ENCODE results near the gene LMNTD2. TPM values are rescaled to one million over a fixed set of nuclear protein-coding genes. Genes with fewer than 3 reads are reported as not detected.

The LMNTD2 gene, protein sequence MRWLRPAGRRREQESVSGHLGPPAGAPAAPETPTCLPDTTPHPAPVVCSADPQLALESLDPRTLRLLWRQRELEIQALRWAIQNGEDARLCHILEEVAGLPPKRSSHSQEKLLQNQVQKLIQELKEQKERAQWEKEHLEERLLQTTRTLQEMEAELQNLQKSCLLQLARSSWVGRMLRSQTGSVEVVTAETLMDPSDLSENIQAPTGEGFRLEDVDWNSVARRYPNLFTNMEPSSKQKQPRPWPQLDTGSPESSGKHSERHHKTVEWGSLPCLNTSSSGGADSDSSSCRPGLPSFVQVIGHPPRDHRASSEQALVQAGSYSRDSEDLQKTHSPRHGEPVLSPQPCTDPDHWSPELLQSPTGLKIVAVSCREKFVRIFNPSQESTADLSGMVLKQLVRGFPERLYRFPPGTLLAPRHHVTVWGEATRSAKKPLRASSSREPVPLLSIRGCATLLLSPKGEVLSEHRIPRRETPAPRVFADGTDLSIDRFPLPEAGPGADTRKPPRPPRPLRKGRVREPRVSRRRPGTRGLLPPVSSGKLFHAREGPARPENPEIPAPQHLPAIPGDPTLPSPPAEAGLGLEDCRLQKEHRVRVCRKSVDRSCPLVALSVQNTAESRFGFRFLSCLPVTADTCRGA
- total RNA-seq = 0.37 TPM
- 1.2 TPM for polyA plus RNA-seq

DNA sequence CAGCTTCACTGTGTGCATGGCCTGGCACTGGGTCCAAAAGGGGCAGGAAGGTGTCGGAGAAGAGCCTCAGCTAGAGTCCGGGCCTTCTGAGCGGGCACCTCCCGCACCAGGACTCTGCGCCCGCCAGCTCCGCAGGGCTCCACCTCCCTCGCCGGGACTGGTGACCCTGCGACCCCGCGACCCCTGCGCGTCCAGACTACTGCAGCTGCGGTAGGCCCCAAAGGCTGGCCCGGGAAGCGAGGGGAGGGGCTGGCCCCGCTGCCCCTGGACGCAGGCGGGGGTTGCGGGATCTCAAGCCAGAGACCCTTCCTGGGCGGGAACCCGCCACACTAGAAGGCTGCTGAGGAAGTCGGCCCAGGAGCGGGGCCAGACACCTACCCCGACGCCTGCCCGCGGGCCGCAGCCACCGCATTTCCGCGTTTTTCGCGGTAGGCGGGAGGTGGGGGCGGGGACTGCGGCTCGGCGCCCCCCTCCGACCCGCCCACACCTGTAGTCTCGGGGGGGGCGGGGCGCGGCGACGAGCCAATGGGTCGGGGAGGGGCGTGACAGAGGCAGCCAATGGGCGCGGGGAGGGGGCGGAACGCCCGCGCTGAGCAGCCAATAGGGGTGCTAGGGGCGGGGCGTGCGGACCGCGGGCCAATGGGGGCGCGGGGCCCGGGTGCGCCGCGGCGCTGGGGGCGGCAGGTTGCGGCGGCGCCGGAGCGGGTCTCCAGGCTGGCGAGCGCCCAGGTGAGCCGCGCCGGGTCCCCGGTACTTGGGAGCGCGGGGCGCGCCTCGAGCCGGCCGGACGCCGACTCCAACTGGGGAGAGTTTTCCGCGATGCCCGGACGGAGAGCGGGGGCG lies at the start of gene LMNTD2, which contains the start of gene RASSF7:
Gene LMNTD2, minus strand, starts transcription at position 434 of the 843 bp plus-strand sequence. Its CDS starts 22 bp downstream, at position 412.
Gene RASSF7, plus strand, starts transcription at position 666 of the 843 bp plus-strand sequence. CDS start 799 bp downstream, outside the sequence.
- DNase-seq (ENCODE audit: extremely low spot score) = peak; percentile 39
- peak within 1 kb of the TSS; percentile 67 for H3K4me3 ChIP-seq (ENCODE audit: low read depth, low read length)
- H3K4me1 ChIP-seq (ENCODE audit: insufficient read depth) = peaks cover 2% of the 10 kb centered on the region
- WGBS = 1% methylated on average over 95 of the region's 95 CpGs
- no peaks in the 10 kb centered on the region for H3K36me3 ChIP-seq (ENCODE audit: insufficient read depth)
- H3K27ac ChIP-seq (ENCODE audit: low read depth) = peak within 1 kb of the TSS; percentile 87

DNA sequence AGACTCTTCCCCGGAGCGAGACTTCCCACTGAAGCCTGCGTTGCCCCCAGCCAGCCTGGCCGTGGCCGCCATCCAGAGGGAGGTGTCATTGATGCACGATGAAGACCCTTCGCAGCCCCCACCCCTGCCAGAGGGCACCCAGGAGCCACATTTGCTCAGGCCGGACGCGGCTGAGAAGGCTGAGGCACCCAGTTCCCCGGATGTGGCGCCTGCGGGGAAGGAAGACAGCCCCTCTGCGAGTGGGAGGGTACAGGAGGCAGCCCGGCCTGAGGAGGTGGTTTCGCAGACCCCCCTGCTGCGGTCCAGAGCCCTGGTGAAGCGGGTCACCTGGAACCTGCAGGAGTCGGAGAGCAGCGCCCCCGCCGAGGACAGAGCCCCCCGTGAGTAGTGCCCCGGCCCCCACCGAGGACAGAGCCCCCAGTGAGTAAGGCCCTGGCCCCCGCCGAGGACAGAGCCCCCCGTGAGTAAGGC lies 48.8 kb upstream of the LMNTD2 start:
- Histone ChIP-seq H3K4me3 (ENCODE audit: low read depth, low read length) (no peak overlapping the region), H3K36me3 (ENCODE audit: insufficient read depth) (peaks cover 5% of the 10 kb centered on the region), H3K4me1 (ENCODE audit: insufficient read depth) (no peaks in the 10 kb centered on the region), H3K27ac (ENCODE audit: low read depth) (no peak overlapping the region)
- WGBS = 91% methylated on average over 28 of the region's 28 CpGs
- no peak for DNase-seq (ENCODE audit: extremely low spot score)

DNA sequence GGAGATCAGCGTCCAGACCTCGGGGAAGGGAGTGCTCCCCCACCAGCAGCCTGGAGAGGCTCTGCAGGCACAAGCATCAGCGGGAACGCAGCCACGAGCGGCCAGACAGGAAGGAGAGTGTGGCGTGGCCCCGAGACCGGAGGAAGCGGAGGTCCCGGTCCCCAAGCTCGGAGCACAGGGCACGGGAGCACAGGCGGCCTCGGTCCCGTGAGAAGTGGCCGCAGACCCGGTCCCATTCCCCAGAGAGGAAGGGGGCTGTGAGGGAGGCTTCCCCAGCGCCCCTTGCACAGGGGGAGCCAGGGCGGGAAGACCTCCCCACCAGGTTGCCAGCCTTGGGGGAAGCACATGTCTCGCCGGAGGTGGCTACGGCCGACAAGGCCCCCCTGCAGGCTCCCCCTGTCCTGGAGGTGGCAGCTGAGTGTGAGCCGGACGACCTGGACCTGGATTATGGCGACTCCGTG lies 48.3 kb upstream of the LMNTD2 start:
- H3K4me1 ChIP-seq (ENCODE audit: insufficient read depth) = no peaks in the 10 kb centered on the region
- H3K4me3 ChIP-seq (ENCODE audit: low read depth, low read length) = no peak overlapping the region
- 86% methylated on average over 28 of the region's 28 CpGs for WGBS
- H3K27ac ChIP-seq (ENCODE audit: low read depth) = no peak overlapping the region
- peaks cover 5% of the 10 kb centered on the region for H3K36me3 ChIP-seq (ENCODE audit: insufficient read depth)
- no peak for DNase-seq (ENCODE audit: extremely low spot score)

DNA sequence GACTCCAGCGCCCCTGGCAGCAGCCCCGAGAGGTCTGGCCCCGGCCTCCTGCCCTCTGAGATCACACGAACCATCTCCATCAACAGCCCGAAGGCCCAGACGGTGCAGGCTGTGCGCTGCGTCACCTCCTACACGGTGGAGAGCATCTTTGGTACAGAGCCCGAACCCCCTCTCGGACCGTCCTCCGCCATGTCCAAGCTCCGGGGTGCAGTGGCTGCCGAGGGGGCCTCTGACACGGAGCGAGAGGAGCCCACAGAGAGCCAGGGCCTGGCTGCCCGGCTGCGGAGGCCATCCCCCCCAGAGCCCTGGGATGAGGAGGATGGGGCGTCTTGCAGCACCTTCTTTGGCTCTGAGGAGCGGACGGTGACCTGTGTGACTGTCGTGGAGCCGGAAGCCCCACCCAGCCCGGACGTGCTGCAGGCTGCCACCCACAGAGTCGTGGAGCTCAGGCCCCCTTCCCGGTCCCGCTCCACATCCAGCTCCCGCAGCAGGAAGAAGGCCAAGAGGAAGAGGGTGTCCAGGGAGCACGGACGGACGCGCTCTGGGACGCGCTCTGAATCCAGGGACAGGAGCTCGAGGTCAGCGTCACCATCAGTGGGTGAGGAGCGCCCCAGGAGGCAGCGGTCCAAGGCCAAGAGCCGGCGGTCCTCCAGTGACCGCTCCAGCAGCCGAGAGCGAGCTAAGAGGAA lies 47.6 kb upstream of the LMNTD2 start:
- no peak overlapping the region for H3K27ac ChIP-seq (ENCODE audit: low read depth)
- WGBS = 91% methylated on average over 45 of the region's 45 CpGs
- H3K4me1 ChIP-seq (ENCODE audit: insufficient read depth) = no peaks in the 10 kb centered on the region
- DNase-seq (ENCODE audit: extremely low spot score) = no peak
- H3K4me3 ChIP-seq (ENCODE audit: low read depth, low read length) = no peak overlapping the region
- H3K36me3 ChIP-seq (ENCODE audit: insufficient read depth) = peaks cover 5% of the 10 kb centered on the region

DNA sequence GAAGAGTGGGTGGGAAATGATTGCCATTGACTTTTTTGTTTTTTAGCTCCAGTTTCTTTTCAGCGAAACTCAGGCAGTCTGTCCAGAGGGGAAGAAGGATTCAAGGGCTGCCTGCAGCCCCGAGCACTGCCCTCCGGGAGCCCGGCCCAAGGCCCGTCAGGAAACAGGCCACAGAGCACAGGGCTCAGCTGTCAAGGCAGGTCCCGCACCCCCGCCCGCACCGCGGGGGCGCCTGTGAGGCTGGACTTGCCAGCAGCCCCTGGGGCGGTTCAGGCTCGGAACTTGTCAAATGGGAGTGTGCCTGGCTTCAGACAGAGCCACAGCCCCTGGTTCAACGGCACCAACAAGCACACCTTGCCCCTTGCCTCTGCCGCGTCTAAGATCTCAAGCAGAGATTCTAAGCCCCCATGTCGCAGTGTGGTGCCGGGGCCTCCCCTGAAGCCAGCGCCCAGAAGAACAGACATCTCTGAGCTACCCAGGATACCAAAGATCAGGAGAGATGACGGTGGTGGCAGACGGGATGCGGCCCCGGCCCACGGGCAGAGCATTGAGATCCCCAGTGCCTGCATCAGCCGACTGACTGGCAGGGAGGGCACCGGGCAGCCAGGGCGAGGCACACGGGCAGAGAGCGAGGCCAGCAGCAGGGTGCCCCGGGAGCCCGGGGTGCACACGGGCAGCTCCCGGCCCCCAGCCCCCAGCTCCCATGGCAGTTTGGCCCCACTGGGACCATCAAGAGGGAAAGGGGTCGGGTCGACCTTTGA lies 46.7 kb upstream of the LMNTD2 start:
- WGBS = 92% methylated on average over 35 of the region's 35 CpGs
- Histone ChIP-seq H3K27ac (ENCODE audit: low read depth) (no peak overlapping the region), H3K4me3 (ENCODE audit: low read depth, low read length) (no peak overlapping the region), H3K36me3 (ENCODE audit: insufficient read depth) (peaks cover 3% of the 10 kb centered on the region), H3K4me1 (ENCODE audit: insufficient read depth) (no peaks in the 10 kb centered on the region)
- DNase-seq (ENCODE audit: extremely low spot score) = no peak

DNA sequence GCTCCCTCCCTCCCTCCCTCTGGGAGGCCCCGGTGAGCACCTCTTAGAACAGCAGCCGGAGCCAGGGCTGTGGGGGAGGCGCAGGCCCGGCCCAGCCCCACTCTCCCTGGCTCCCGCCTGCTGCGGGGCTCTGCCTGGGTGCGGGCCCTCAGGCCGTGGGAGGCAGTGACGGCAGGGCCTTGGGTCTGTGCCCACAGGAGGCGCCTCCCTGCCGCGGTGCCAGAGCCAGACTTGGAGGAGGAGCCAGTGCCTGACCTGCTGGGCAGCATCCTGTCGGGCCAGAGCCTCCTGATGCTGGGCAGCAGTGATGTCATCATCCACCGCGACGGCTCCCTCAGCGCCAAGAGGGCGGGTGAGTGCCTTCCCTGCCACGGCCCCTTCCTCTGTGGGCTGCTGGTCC lies 45.7 kb upstream of the LMNTD2 start:
- no peak overlapping the region for H3K27ac ChIP-seq (ENCODE audit: low read depth)
- H3K4me1 ChIP-seq (ENCODE audit: insufficient read depth) = no peaks in the 10 kb centered on the region
- 73% methylated on average over 19 of the region's 19 CpGs for WGBS
- DNase-seq (ENCODE audit: extremely low spot score) = no peak
- no peak overlapping the region for H3K4me3 ChIP-seq (ENCODE audit: low read depth, low read length)
- peaks cover 3% of the 10 kb centered on the region for H3K36me3 ChIP-seq (ENCODE audit: insufficient read depth)

DNA sequence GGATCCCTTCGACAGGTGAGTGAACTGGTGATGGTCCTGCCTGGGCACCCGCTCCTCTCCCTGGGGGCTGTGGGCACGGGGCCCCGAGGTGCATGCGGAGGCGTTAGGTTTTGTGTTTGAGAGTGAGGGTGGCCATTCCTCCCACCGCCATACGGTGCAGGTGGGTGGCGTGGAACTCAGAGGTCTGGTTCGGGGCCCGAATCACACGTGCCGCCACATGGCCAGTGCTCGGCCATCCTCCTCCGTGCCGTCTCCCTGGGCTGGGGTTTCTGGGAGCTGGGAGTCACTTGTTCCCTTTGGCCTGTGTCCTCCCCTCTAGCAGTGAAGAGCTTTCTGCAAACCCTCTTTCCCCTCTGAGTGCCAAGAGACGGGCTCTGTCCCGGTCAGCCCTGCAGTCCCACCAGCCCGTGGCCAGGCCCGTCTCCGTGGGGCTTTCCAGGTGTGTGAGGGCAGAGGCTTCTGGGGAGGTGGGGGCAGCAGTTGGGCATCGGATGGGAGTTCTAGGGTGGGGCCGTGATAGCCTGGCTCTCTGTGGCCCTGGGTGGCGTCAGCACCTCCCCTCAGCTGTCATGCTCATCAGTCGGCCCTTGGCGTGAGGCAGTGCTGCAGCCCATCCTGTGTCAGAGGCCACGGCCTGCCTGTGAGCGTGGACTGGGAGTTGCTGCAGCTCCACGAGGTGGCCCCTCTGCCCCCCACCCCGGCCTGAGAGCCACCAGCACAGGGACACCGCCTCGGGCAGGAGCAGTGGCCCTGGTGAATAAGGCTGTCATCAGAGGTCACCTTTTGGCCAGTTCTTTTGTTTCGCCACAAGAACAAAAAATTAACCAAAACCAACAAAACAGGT lies 45.0 kb upstream of the LMNTD2 start:
- DNase-seq (ENCODE audit: extremely low spot score) = no peak
- Histone ChIP-seq H3K36me3 (ENCODE audit: insufficient read depth) (peaks cover 3% of the 10 kb centered on the region), H3K4me3 (ENCODE audit: low read depth, low read length) (no peak overlapping the region), H3K4me1 (ENCODE audit: insufficient read depth) (no peaks in the 10 kb centered on the region), H3K27ac (ENCODE audit: low read depth) (no peak overlapping the region)
- 94% methylated on average over 33 of the region's 33 CpGs for WGBS

DNA sequence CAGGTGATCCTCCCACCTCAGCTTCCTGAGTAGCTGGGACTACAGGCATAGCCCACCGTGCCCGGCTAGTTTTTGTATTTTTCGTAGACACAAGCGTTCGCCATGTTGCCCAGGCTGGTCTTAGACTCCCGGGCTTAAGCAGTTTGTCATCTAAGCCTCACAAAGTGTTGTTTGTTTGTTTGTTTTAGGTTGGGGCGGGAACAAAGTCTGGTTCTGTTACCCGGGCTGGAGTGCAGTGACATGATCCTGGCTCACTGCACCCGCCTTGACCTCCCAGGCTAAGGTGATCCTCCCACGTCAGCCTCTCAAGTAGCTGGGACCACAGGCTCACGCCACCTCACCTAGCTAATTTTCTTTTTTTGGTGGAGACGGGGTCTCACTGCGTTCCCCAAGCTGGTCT lies 42.6 kb upstream of the LMNTD2 start:
- Histone ChIP-seq H3K4me3 (ENCODE audit: low read depth, low read length) (no peak overlapping the region), H3K36me3 (ENCODE audit: insufficient read depth) (peaks cover 4% of the 10 kb centered on the region), H3K4me1 (ENCODE audit: insufficient read depth) (no peaks in the 10 kb centered on the region), H3K27ac (ENCODE audit: low read depth) (no peak overlapping the region)
- 91% methylated on average over 13 of the region's 13 CpGs for WGBS
- DNase-seq (ENCODE audit: extremely low spot score) = no peak

DNA sequence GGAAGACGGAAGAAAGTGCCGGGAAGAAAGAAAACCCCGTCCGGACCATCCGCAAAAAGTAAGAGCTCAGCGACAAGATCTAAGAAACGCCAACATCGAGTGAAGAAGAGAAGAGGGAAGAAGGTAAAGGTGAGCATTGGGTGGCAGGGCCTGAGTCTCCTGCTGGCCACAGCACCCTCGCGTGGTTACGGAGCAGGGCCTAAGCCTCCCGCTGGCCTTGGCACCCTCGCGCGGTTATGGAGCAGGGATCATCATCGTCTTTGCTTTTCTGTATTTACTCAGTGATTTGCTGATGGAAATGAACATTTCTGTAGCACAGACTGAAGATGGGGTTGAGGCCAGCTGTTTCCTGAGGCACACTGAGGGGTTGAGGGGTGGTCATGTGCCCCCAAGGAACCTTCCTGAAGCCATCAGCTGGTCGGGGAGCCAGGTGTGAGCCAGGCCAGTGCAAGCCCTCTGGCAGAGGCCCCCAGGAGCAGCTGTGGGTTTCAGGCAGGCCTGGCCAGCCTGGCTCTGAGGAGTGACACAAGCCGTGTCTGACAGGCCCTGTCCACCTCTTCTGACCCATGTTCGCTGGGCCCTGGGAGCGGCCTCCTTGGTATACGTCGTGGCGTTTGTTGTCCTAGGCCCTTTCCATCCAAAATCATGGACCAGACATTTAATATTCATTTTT lies 41.2 kb upstream of the LMNTD2 start:
- Histone ChIP-seq H3K4me1 (ENCODE audit: insufficient read depth) (no peaks in the 10 kb centered on the region), H3K27ac (ENCODE audit: low read depth) (no peak overlapping the region), H3K36me3 (ENCODE audit: insufficient read depth) (peaks cover 3% of the 10 kb centered on the region), H3K4me3 (ENCODE audit: low read depth, low read length) (no peak overlapping the region)
- 94% methylated on average over 23 of the region's 23 CpGs for WGBS
- DNase-seq (ENCODE audit: extremely low spot score) = no peak

DNA sequence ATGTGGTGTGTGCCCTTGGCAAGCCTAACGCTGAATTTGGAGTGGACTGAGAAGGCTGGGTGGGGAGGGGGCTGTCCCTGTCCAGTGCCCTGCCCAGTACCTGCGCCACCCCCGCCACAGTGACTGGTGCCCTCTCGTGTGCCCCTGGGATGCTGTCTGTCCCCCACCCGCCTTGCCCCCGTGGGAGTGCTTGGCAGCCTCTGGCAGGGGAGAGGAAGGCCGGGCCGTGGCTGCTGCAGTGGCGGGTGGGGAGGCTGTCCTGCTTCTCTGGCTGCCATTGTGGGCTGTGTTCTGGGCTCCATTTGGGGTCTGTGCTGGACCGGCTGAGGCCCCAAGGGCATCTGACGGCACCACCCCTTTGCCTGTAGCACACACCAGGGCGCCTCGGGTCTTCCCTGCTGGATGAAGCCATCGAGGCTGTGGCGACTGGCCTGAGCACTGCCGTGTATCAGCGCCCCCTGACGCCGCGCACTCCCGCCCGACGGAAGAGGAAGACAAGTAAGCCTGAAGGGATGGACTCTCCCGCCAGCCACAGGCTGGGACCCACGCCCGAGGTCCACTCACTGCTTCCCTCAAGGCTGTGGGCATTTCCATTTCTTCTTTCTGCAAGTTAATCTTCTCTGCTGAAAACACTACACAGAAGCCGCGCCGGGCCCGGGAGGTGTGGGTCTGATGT lies 37.6 kb upstream of the LMNTD2 start:
- Histone ChIP-seq H3K27ac (ENCODE audit: low read depth) (no peak overlapping the region), H3K4me1 (ENCODE audit: insufficient read depth) (no peaks in the 10 kb centered on the region), H3K36me3 (ENCODE audit: insufficient read depth) (peaks cover 8% of the 10 kb centered on the region), H3K4me3 (ENCODE audit: low read depth, low read length) (no peak overlapping the region)
- no peak for DNase-seq (ENCODE audit: extremely low spot score)
- WGBS = 77% methylated on average over 30 of the region's 30 CpGs

DNA sequence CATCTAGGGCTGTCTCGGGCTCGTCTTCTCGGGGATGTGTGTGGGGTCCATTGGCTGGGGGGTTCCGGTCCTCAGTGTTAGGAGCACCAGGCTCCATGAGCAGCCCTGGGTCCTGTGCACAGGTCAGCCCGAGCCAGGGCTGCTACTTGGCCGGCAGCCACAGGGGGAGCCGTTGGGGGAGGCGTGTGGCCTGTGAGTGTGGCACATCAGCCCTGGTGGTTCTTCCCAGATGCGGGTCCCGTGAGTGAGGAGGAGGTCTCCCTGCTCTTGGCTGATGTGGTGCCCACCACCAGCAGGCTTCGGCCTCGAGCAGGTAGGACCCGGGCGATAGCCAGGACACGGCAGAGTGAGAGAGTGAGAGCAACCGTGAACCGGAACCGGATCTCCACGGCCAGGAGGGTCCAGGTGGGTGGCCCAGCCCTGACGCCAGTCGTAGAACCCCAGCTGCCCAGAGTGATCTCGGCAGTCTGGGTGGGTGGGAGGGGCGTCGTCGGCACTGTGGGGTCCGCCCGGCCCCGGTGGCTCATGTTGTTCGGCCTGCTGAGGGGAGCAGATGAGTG lies 36.7 kb upstream of the LMNTD2 start:
- Histone ChIP-seq H3K27ac (ENCODE audit: low read depth) (no peak overlapping the region), H3K36me3 (ENCODE audit: insufficient read depth) (peaks cover 8% of the 10 kb centered on the region)

More for the DNA sequence above, 36.7 kb upstream of the LMNTD2 start:
- Histone ChIP-seq H3K4me3 (ENCODE audit: low read depth, low read length) (no peak overlapping the region), H3K4me1 (ENCODE audit: insufficient read depth) (no peaks in the 10 kb centered on the region)
- WGBS = 88% methylated on average over 29 of the region's 29 CpGs
- no peak for DNase-seq (ENCODE audit: extremely low spot score)
